HCT116 (cell line): ENCODE measurements around the gene AVPR1B. TPM values are rescaled to one million over a fixed set of nuclear protein-coding genes. Genes with fewer than 3 reads are reported as not detected.

Source experiments
- ATAC-seq: fragments of 200-7000 bp; cut with Tn5 transposase; 2 replicates; pipeline ENCODE4 v1.9.1; 2020; ENCODE audit warnings: mild to moderate bottlenecking, moderate library complexity
- BruUV-seq: library from RNA; stranded (reverse); fragments of 400-500 nt; replicated peaks from 2 replicates; lab custom pipeline; 2021; lab: Mats Ljungman, UMichigan
- CTCF ChIA-PET: fragments of 300-600 bp; sonication (Branson Sonifier 250); formaldehyde crosslinking; loops from one replicate; lab custom pipeline; 2021; ENCODE audit warnings: antibody characterized with exemption; lab: Charles Lee
- POLR2A ChIA-PET: fragments of 300-600, 350-600 bp; sonication (Branson Sonifier 250); formaldehyde crosslinking; loops from one replicate; lab custom pipeline; 2021; ENCODE audit warnings: antibody characterized with exemption; lab: Charles Lee
- RAD21 ChIA-PET, 2 experiments: fragments of 300-600 bp; sonication (Branson Sonifier 250); formaldehyde crosslinking; loops; one replicate each; lab custom pipeline; 2023; ENCODE audit warnings: low total read pairs in 2 of 2; ENCODE audit not compliant: uncharacterized antibody in 2 of 2, unreplicated experiment in 2 of 2, low non-redundant PET in 1 of 2; lab: Charles Lee
- DNase-seq: peaks from one replicate; pipeline ENCODE4 v3.0.0-alpha.2; 2010; ENCODE audit warnings: low read depth, low spot score
- H2AFZ ChIP-seq: fragments of 200-600 bp; shearing (Covaris generic), sonication (generic); 2 replicates; pipeline ENCODE4 v1.6.1; 2017; ENCODE audit warnings: low read depth, mixed run types, mixed read lengths, antibody characterized with exemption, low read length; ENCODE audit not compliant: poor library complexity, severe bottlenecking
- H3K27ac ChIP-seq: 2 replicates; pipeline ENCODE4 v1.5.1; 2012; ENCODE audit warnings: low read depth, low read length
- H3K27me3 ChIP-seq: fragments of 200-600 bp; sonication (generic); 2 replicates; pipeline ENCODE4 v1.6.1; 2016; ENCODE audit warnings: mixed run types, low read length, mixed read lengths; ENCODE audit not compliant: insufficient read depth
- H3K36me3 ChIP-seq, 2 experiments: fragments of 200-500 bp in 1 of 2; fragments of 200-600 bp in 1 of 2; sonication (Bioruptor generic) in 1 of 2; sonication (generic) in 1 of 2; 2 replicates each; pipeline versions ENCODE4 v1.5.1 to v1.6.1; 2014 to 2016; ENCODE audit warnings: low read length in 2 of 2, inconsistent platforms in 1 of 2, mixed read lengths in 1 of 2, mixed run types in 1 of 2; ENCODE audit not compliant: insufficient read depth in 2 of 2, control insufficient read depth in 1 of 2
- H3K4me1 ChIP-seq, 2 experiments: fragments of 200-600 bp in 1 of 2; sonication (generic) in 1 of 2; 2 replicates each; pipeline versions ENCODE4 v1.5.1 to v1.6.1; 2012 to 2017; ENCODE audit warnings: low read length in 2 of 2, inconsistent platforms in 1 of 2, mild to moderate bottlenecking in 1 of 2, mixed read lengths in 1 of 2, mixed run types in 1 of 2, moderate library complexity in 1 of 2; ENCODE audit not compliant: insufficient read depth in 2 of 2, control insufficient read depth in 1 of 2
- H3K4me2 ChIP-seq: fragments of 200-600 bp; sonication (generic); 2 replicates; pipeline ENCODE4 v1.6.1; 2017; ENCODE audit warnings: mixed run types, low read length, mixed read lengths
- H3K4me3 ChIP-seq, 2 experiments: fragments of 200-600 bp in 1 of 2; sonication (generic) in 1 of 2; replicated peaks in 1 of 2; 2 replicates each; pipeline ENCODE4 v1.5.1; 2011 to 2016; ENCODE audit warnings: low read length in 2 of 2, control low read depth in 1 of 2, low read depth in 1 of 2, mild to moderate bottlenecking in 1 of 2, mixed read lengths in 1 of 2, mixed run types in 1 of 2
- H3K79me2 ChIP-seq: fragments of 200-600 bp; sonication (generic); 2 replicates; pipeline ENCODE4 v1.6.1; 2017; ENCODE audit warnings: mild to moderate bottlenecking, mixed run types, low read length, moderate library complexity, mixed read lengths; ENCODE audit not compliant: insufficient read depth
- H3K9ac ChIP-seq: fragments of 200-600 bp; sonication (generic); 2 replicates; pipeline ENCODE4 v1.6.1; 2016; ENCODE audit warnings: low read length, mixed read lengths
- H3K9me2 ChIP-seq: fragments of 200-600 bp; sonication (generic), shearing (Covaris generic); 2 replicates; pipeline ENCODE4 v1.6.1; 2017; ENCODE audit warnings: mixed run types, mild to moderate bottlenecking, moderate library complexity; ENCODE audit not compliant: insufficient read depth
- H3K9me3 ChIP-seq, 2 experiments: fragments of 200-500 bp in 1 of 2; fragments of 200-600 bp in 1 of 2; sonication (Bioruptor generic) in 1 of 2; sonication (generic) in 1 of 2; 2 replicates each; pipeline ENCODE4 v1.6.1; 2014 to 2017; ENCODE audit warnings: low read length in 2 of 2, mixed read lengths in 2 of 2, inconsistent platforms in 1 of 2, low read depth in 1 of 2, mild to moderate bottlenecking in 1 of 2, mixed run types in 1 of 2, moderate library complexity in 1 of 2; ENCODE audit not compliant: control insufficient read depth in 1 of 2, insufficient read depth in 1 of 2
- H4K20me1 ChIP-seq: fragments of 200-600 bp; sonication (generic), shearing (Covaris generic); 2 replicates; pipeline ENCODE4 v1.6.1; 2017; ENCODE audit warnings: mixed run types, mild to moderate bottlenecking, moderate library complexity; ENCODE audit not compliant: insufficient read depth
- CBX3 ChIP-seq: IDR thresholded peaks from 2 replicates; pipeline ENCODE4 v1.6.1; 2012; ENCODE audit warnings: low read depth
- CEBPB ChIP-seq: IDR thresholded peaks from 2 replicates; pipeline ENCODE4 v1.6.1; 2012; ENCODE audit warnings: low read depth
- EGR1 ChIP-seq: IDR thresholded peaks from 2 replicates; pipeline ENCODE4 v1.6.1; 2012; ENCODE audit warnings: low read depth
- ELF1 ChIP-seq: IDR thresholded peaks from 2 replicates; pipeline ENCODE4 v1.6.1; 2012; ENCODE audit warnings: low read depth, borderline replicate concordance
- EZH2 ChIP-seq: fragments of 200-600 bp; sonication (generic); IDR thresholded peaks from 2 replicates; pipeline ENCODE4 v1.6.1; 2017; ENCODE audit warnings: antibody characterized with exemption, mixed run types
- EZH2phosphoT487 ChIP-seq: fragments of 200-600 bp; IDR thresholded peaks from 2 replicates; pipeline ENCODE4 v1.6.1; 2018; ENCODE audit warnings: antibody characterized with exemption, borderline replicate concordance
- FOSL1 ChIP-seq: IDR thresholded peaks from 2 replicates; pipeline ENCODE4 v1.6.1; 2012; ENCODE audit warnings: low read depth
- MAX ChIP-seq: IDR thresholded peaks from 2 replicates; pipeline ENCODE4 v1.6.1; 2012
- POLR2A ChIP-seq: IDR thresholded peaks from 2 replicates; pipeline ENCODE4 v1.7.0; 2011; ENCODE audit warnings: borderline replicate concordance; ENCODE audit not compliant: insufficient read depth, insufficient read length; ENCODE audit errors: extremely low read depth
- RAD21 ChIP-seq: IDR thresholded peaks from 2 replicates; pipeline ENCODE4 v1.6.1; 2012; ENCODE audit warnings: low read depth, mild to moderate bottlenecking
- REST ChIP-seq: IDR thresholded peaks from 2 replicates; pipeline ENCODE4 v1.6.1; 2012; ENCODE audit warnings: low read depth
- SIN3A ChIP-seq: IDR thresholded peaks from 2 replicates; pipeline ENCODE4 v1.6.1; 2012; ENCODE audit warnings: low read depth
- SRF ChIP-seq: IDR thresholded peaks from 2 replicates; pipeline ENCODE4 v1.6.1; 2012; ENCODE audit warnings: low read depth
- TCF7L2 ChIP-seq: IDR thresholded peaks from 2 replicates; pipeline ENCODE4 v1.7.0; 2011; ENCODE audit warnings: borderline replicate concordance, inconsistent platforms; ENCODE audit not compliant: insufficient read depth, insufficient read length; ENCODE audit errors: extremely low read depth
- ZFX ChIP-seq: fragments of 450-650 bp; IDR thresholded peaks from 2 replicates; pipeline ENCODE4 v1.6.1; 2017
- intact Hi-C: fragments of 100-400 bp; cut with micrococcal nuclease; formaldehyde crosslinking; loops from 2 replicates; pipeline ENCODE4 v1.10.0; 2022
- total RNA-seq: library from RNA; stranded (reverse); gene quantifications from one replicate; pipeline ENCODE4 v1.2.1, GENCODE V29; 2021; ENCODE audit not compliant: unreplicated experiment
- TF ChIP-seq, protein P1 (sequence below): IDR thresholded peaks from 2 replicates; pipeline ENCODE4 v1.6.1; 2012

AVPR1B gene
- total RNA-seq, 1 experiment from 2014 or later = not detected

- no peaks in the 10 kb centered on the region for H3K9me2 ChIP-seq
- no peaks in the 10 kb centered on the region for H3K79me2 ChIP-seq
- H3K36me3 ChIP-seq = no peaks in the 10 kb centered on the region
- no peaks in the 10 kb centered on the region for H3K9me3 ChIP-seq
- ChIA-PET RAD21 (no interaction called here), POLR2A (interaction anchor here (0.5 kb wide), 1 partner anchor 9 kb away, joined by 3 read pairs; no protein-coding TSS in a partner anchor), CTCF (no interaction called here)
- H3K4me2 ChIP-seq = no peak overlapping the region
- no TSS peak for BruUV-seq
- H3K4me3 ChIP-seq = no peak overlapping the region
- no peak overlapping the region for H3K9ac ChIP-seq
- no peaks in the 10 kb centered on the region for H3K27me3 ChIP-seq
- DNase-seq (no peak), ATAC-seq (no peak)
- no peak overlapping the region for H3K27ac ChIP-seq
- no peaks in the 10 kb centered on the region for H4K20me1 ChIP-seq
- intact Hi-C loops = no loop called here
- H3K4me1 ChIP-seq = no peaks in the 10 kb centered on the region
- H2AFZ ChIP-seq = no peak overlapping the region
- no peak for TF ChIP-seq REST
- TF ChIP-seq SIN3A = no peak
- TF ChIP-seq, protein P1, sequence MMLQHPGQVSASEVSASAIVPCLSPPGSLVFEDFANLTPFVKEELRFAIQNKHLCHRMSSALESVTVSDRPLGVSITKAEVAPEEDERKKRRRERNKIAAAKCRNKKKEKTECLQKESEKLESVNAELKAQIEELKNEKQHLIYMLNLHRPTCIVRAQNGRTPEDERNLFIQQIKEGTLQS = no peak
- no peak for TF ChIP-seq ELF1
- TF ChIP-seq EZH2 = no peak
- TF ChIP-seq EZH2phosphoT487 = no peak
- TF ChIP-seq TCF7L2 = no peak
- no peak for TF ChIP-seq MAX
- no peak for TF ChIP-seq POLR2A
- TF ChIP-seq FOSL1 = no peak
- no peak for TF ChIP-seq EGR1
- TF ChIP-seq CEBPB = no peak
- no peak for TF ChIP-seq ZFX
- no peak for TF ChIP-seq RAD21
- TF ChIP-seq SRF = no peak
- TF ChIP-seq CBX3 = no peak
Observed at GRCh38 chr1:206080026-206080820, 37.0 kb downstream of the AVPR1B start.
